ENCODE results near the gene PIEZO2.
"Not testable (repeated sequence)": the region's sequence is repeated elsewhere in the genome, so short reads cannot be mapped to it uniquely, and the experiment has no call there.

Gene PIEZO2

GRCh38 chr18:11134940-11135339, 14.4 kb downstream of the PIEZO2 start:
- no peaks in the 10 kb centered on the region for H3K9me2 ChIP-seq (replicated peaks; ENCODE audit: control insufficient read depth, low read length)
- H4K20me1 ChIP-seq (ENCODE audit: control insufficient read depth, insufficient read depth, low read depth, low read length) = no peaks in the 10 kb centered on the region
- H3K4me2 ChIP-seq (ENCODE audit: low read length) = no peak overlapping the region
- H3F3A ChIP-seq (ENCODE audit: control insufficient read depth, insufficient read depth) = no peaks in the 10 kb centered on the region
- no peak overlapping the region for H3K27ac ChIP-seq (ENCODE audit: low read depth, low read length)
- H3K4me1 ChIP-seq (ENCODE audit: control insufficient read depth, low read length) = no peaks in the 10 kb centered on the region
- no peaks in the 10 kb centered on the region for H3K27me3 ChIP-seq (ENCODE audit: control insufficient read depth, low read length)
- no peaks in the 10 kb centered on the region for H3K9me3 ChIP-seq (ENCODE audit: control insufficient read depth, insufficient read depth, low read length)
- no peak overlapping the region for H3K4me3 ChIP-seq (ENCODE audit: low read length)
- TF ChIP-seq CTCF (IDR thresholded peaks at IDR 0.05; ENCODE audit: low read depth, low read length, poor library complexity, severe bottlenecking) = no peak
- TF ChIP-seq EZH2phosphoT487 (IDR thresholded peaks at IDR 0.05; ENCODE audit: borderline replicate concordance, low read length) = no peak
- no peaks in the 10 kb centered on the region for H3K79me2 ChIP-seq (ENCODE audit: control insufficient read depth, low read length)
- no peaks in the 10 kb centered on the region for H3K36me3 ChIP-seq (ENCODE audit: control insufficient read depth, low read length)

GRCh38 chr18:11129059-11129458, 20.3 kb downstream of the PIEZO2 start:
- H3K79me2 ChIP-seq (ENCODE audit: control insufficient read depth, low read length); H3K27me3 ChIP-seq (ENCODE audit: control insufficient read depth, low read length); H4K20me1 ChIP-seq (ENCODE audit: control insufficient read depth, insufficient read depth, low read depth, low read length): not testable (repeated sequence)

GRCh38 chr18:11125492-11126315, 23.7 kb downstream of the PIEZO2 start:
- Histone ChIP-seq H3K4me1 (ENCODE audit: control insufficient read depth, low read length) (no peaks in the 10 kb centered on the region), H3K79me2 (ENCODE audit: control insufficient read depth, low read length) (no peaks in the 10 kb centered on the region), H3K9me3 (ENCODE audit: control insufficient read depth, insufficient read depth, low read length) (no peaks in the 10 kb centered on the region), H3K36me3 (ENCODE audit: control insufficient read depth, low read length) (no peaks in the 10 kb centered on the region), H3K27me3 (ENCODE audit: control insufficient read depth, low read length) (no peaks in the 10 kb centered on the region), H3K27ac (ENCODE audit: low read depth, low read length) (no peak overlapping the region), H3K9me2 (replicated peaks; ENCODE audit: control insufficient read depth, low read length) (no peaks in the 10 kb centered on the region), H3K4me2 (ENCODE audit: low read length) (no peak overlapping the region), H4K20me1 (ENCODE audit: control insufficient read depth, insufficient read depth, low read depth, low read length) (no peaks in the 10 kb centered on the region), H3K4me3 (ENCODE audit: low read length) (no peak overlapping the region), H3F3A (ENCODE audit: control insufficient read depth, insufficient read depth) (no peaks in the 10 kb centered on the region)
- TF ChIP-seq EZH2phosphoT487 (IDR thresholded peaks at IDR 0.05; ENCODE audit: borderline replicate concordance, low read length) = no peak
- TF ChIP-seq CTCF (IDR thresholded peaks at IDR 0.05; ENCODE audit: low read depth, low read length, poor library complexity, severe bottlenecking) = no peak

More at GRCh38 chr18:11129059-11129458, 20.3 kb downstream of the PIEZO2 start:
- not testable (repeated sequence) for H3K4me3 ChIP-seq (ENCODE audit: low read length); H3K4me2 ChIP-seq (ENCODE audit: low read length); H3K27ac ChIP-seq (ENCODE audit: low read depth, low read length); H3K4me1 ChIP-seq (ENCODE audit: control insufficient read depth, low read length); H3K9me3 ChIP-seq (ENCODE audit: control insufficient read depth, insufficient read depth, low read length); H3K9me2 ChIP-seq (replicated peaks; ENCODE audit: control insufficient read depth, low read length); H3F3A ChIP-seq (ENCODE audit: control insufficient read depth, insufficient read depth); H3K36me3 ChIP-seq (ENCODE audit: control insufficient read depth, low read length)

GRCh38 chr18:11124054-11124453, 25.3 kb downstream of the PIEZO2 start:
- Histone ChIP-seq H3K27ac (ENCODE audit: low read depth, low read length) (no peak overlapping the region), H3K4me3 (ENCODE audit: low read length) (no peak overlapping the region), H3K4me1 (ENCODE audit: control insufficient read depth, low read length) (no peaks in the 10 kb centered on the region), H3K4me2 (ENCODE audit: low read length) (no peak overlapping the region), H3K36me3 (ENCODE audit: control insufficient read depth, low read length) (no peaks in the 10 kb centered on the region), H3K27me3 (ENCODE audit: control insufficient read depth, low read length) (no peaks in the 10 kb centered on the region), H3K9me2 (replicated peaks; ENCODE audit: control insufficient read depth, low read length) (no peaks in the 10 kb centered on the region), H4K20me1 (ENCODE audit: control insufficient read depth, insufficient read depth, low read depth, low read length) (no peaks in the 10 kb centered on the region), H3K9me3 (ENCODE audit: control insufficient read depth, insufficient read depth, low read length) (no peaks in the 10 kb centered on the region), H3K79me2 (ENCODE audit: control insufficient read depth, low read length) (no peaks in the 10 kb centered on the region), H3F3A (ENCODE audit: control insufficient read depth, insufficient read depth) (no peaks in the 10 kb centered on the region)
- TF ChIP-seq EZH2phosphoT487 (IDR thresholded peaks at IDR 0.05; ENCODE audit: borderline replicate concordance, low read length) = no peak
- no peak for TF ChIP-seq CTCF (IDR thresholded peaks at IDR 0.05; ENCODE audit: low read depth, low read length, poor library complexity, severe bottlenecking)

Measured in DOHH2 (cell line).